Measurements from ENCODE around the gene RTRAF. TPM values are rescaled to one million over a fixed set of nuclear protein-coding genes. Genes with fewer than 3 reads are reported as not detected.

The RTRAF gene
- total and polyA plus RNA-seq, 2 donors (not counting 1 experiment from before 2014, with no cell fraction given) = 34.7 to 91.1 TPM

- Histone ChIP-seq H3K4me1 (ENCODE audit: control insufficient read depth in 2 of 2, insufficient read depth in 2 of 2, low read length in 2 of 2) (no peaks in the 10 kb centered on the region), H4K20me1 (ENCODE audit: control insufficient read depth, insufficient read depth, low read length, poor library complexity, severe bottlenecking) (no peaks in the 10 kb centered on the region), H3K79me2 (ENCODE audit: control insufficient read depth, insufficient read depth, low read length) (no peaks in the 10 kb centered on the region), H3K9me3 (ENCODE audit: control extremely low read depth in 1 of 3, control insufficient read depth in 2 of 3, insufficient read depth in 1 of 3, low read length in 2 of 3) (no peaks in the 10 kb centered on the region), H3K27ac (ENCODE audit: low read length in 2 of 2) (no peak overlapping the region), H3K9ac (ENCODE audit: low read length) (no peak overlapping the region), H3K4me3 (ENCODE audit: control extremely low read depth in 1 of 5, extremely low read depth in 1 of 5, insufficient read depth in 1 of 5, low read depth in 2 of 5, low read length in 4 of 5) (no peak overlapping the region), H3K27me3 (replicated peaks in 1 of 4; ENCODE audit: control extremely low read depth in 1 of 4, control insufficient read depth in 3 of 4, insufficient read depth in 4 of 4, low read length in 3 of 4) (no peaks in the 10 kb centered on the region), H3K36me3 (replicated peaks in 1 of 2; ENCODE audit: control extremely low read depth in 1 of 2, control insufficient read depth in 1 of 2, extremely low read depth in 1 of 2, insufficient read depth in 2 of 2, low read length in 1 of 2) (peaks cover 6 to 9% of the 10 kb centered on the region in 2 experiments), H3K4me2 (replicated peaks; ENCODE audit: low read depth, low read length, poor library complexity, severe bottlenecking) (no peak overlapping the region), H2AFZ (ENCODE audit: insufficient read depth, low read depth, low read length, poor library complexity, severe bottlenecking) (no peak overlapping the region)
- H3K4me1 Mint-ChIP-seq = no peaks in the 10 kb centered on the region
- no peaks in the 10 kb centered on the region for H3K9me3 Mint-ChIP-seq (ENCODE audit: insufficient read depth)
- no peaks in the 10 kb centered on the region for H3K27me3 Mint-ChIP-seq
- intact Hi-C loops (cut with micrococcal nuclease) = no loop called here
- no peak for DNase-seq
- ATAC-seq (ENCODE audit: low read depth) = no peak
- no peak overlapping the region for H3K4me3 Mint-ChIP-seq
- H3K27ac Mint-ChIP-seq = no peak overlapping the region
- ChIA-PET CTCF (interaction anchor here (1.7 to 5.3 kb wide), 2 partner anchors 9 to 12 kb away, joined by 8 to 30 read pairs; no protein-coding TSS in a partner anchor), POLR2A (no interaction called here)
- no peak for TF ChIP-seq EZH2 (IDR thresholded peaks at IDR 0.05; ENCODE audit: borderline replicate concordance, insufficient read depth, low read depth, low read length, poor library complexity, severe bottlenecking)
- no peak for TF ChIP-seq CTCF (IDR thresholded peaks at IDR 0.05)
- WGBS (ENCODE audit: insufficient coverage) = 67% methylated on average over 5 of the region's 6 CpGs
Measured at GRCh38 chr14:51969852-51970540, 19.4 kb upstream of the RTRAF start.

- ChIA-PET POLR2A (no interaction called here), CTCF (no interaction called here)
- ATAC-seq (ENCODE audit: low read depth) (no peak), DNase-seq (no peak)
- Mint-ChIP-seq H3K27ac (no peak overlapping the region), H3K27me3 (no peaks in the 10 kb centered on the region), H3K9me3 (ENCODE audit: insufficient read depth) (no peaks in the 10 kb centered on the region), H3K4me1 (no peaks in the 10 kb centered on the region), H3K4me3 (no peak overlapping the region)
- Histone ChIP-seq H3K4me3 (ENCODE audit: control extremely low read depth in 1 of 5, extremely low read depth in 1 of 5, insufficient read depth in 1 of 5, low read depth in 2 of 5, low read length in 4 of 5) (no peak overlapping the region), H3K27ac (ENCODE audit: low read length in 2 of 2) (no peak overlapping the region), H2AFZ (ENCODE audit: insufficient read depth, low read depth, low read length, poor library complexity, severe bottlenecking) (no peak overlapping the region), H3K4me2 (replicated peaks; ENCODE audit: low read depth, low read length, poor library complexity, severe bottlenecking) (no peak overlapping the region), H3K9ac (ENCODE audit: low read length) (no peak overlapping the region), H3K9me3 (ENCODE audit: control extremely low read depth in 1 of 3, control insufficient read depth in 2 of 3, insufficient read depth in 1 of 3, low read length in 2 of 3) (no peaks in the 10 kb centered on the region), H4K20me1 (ENCODE audit: control insufficient read depth, insufficient read depth, low read length, poor library complexity, severe bottlenecking) (no peaks in the 10 kb centered on the region), H3K36me3 (replicated peaks in 1 of 2; ENCODE audit: control extremely low read depth in 1 of 2, control insufficient read depth in 1 of 2, extremely low read depth in 1 of 2, insufficient read depth in 2 of 2, low read length in 1 of 2) (peaks cover 0 to 5% of the 10 kb centered on the region in 2 experiments), H3K79me2 (ENCODE audit: control insufficient read depth, insufficient read depth, low read length) (no peaks in the 10 kb centered on the region), H3K4me1 (ENCODE audit: control insufficient read depth in 2 of 2, insufficient read depth in 2 of 2, low read length in 2 of 2) (no peaks in the 10 kb centered on the region), H3K27me3 (replicated peaks in 1 of 4; ENCODE audit: control extremely low read depth in 1 of 4, control insufficient read depth in 3 of 4, insufficient read depth in 4 of 4, low read length in 3 of 4) (no peaks in the 10 kb centered on the region)
- 100% methylated on average over 6 of the region's 7 CpGs for WGBS (ENCODE audit: insufficient coverage)
- no peak for TF ChIP-seq EZH2 (IDR thresholded peaks at IDR 0.05; ENCODE audit: borderline replicate concordance, insufficient read depth, low read depth, low read length, poor library complexity, severe bottlenecking)
- no peak for TF ChIP-seq CTCF (IDR thresholded peaks at IDR 0.05)
- intact Hi-C loops (cut with micrococcal nuclease) = no loop called here
Measured at GRCh38 chr14:51972566-51972965, 16.8 kb upstream of the RTRAF start.
